Left lobe of liver (tissue), 2 donors: ENCODE data around the gene PIGN. TPM values are rescaled to one million over a fixed set of nuclear protein-coding genes. Genes with fewer than 3 reads are reported as not detected.
"Not testable (repeated sequence)": the region's sequence is repeated elsewhere in the genome, so short reads cannot be mapped to it uniquely, and the experiment has no call there.

Source experiments
- ATAC-seq: fragments of 200-7000 bp; cut with Tn5 transposase; one replicate; pipeline ENCODE4 v1.9.1; 2020; ENCODE audit warnings: mild to moderate bottlenecking, moderate library complexity
- DNase-seq: peaks from one replicate; pipeline ENCODE4 v3.0.0-alpha.2; 2020; ENCODE audit warnings: low spot score
- total RNA-seq: library from RNA; stranded (reverse); gene quantifications from one replicate; pipeline ENCODE4 v1.2.1, GENCODE V29; 2021
- donor health status: DM: no; HTN: no; CAD: no; lungs with moderate emphysema.
- donor health status: DM: no; HTN: yes; CAD: no.

Gene PIGN
- total RNA-seq, 1 donor from 2014 or later: 13.5 TPM

GRCh38 chr18:62066102-62066818, 120.6 kb downstream of the PIGN start:
- DNase-seq (no peak), ATAC-seq (no peak)

GRCh38 chr18:62064361-62064760, 122.5 kb downstream of the PIGN start:
- DNase-seq: no peak
- no peak for ATAC-seq

- ATAC-seq: no peak
- DNase-seq: no peak
These were observed 124.9 kb downstream of the PIGN start for GRCh38 chr18:62061821-62062478.

GRCh38 chr18:62060820-62061219, 126.0 kb downstream of the PIGN start:
- no peak for ATAC-seq

GRCh38 chr18:62054929-62055498, 131.8 kb downstream of the PIGN start:
- ATAC-seq (no peak), DNase-seq (no peak)

More at GRCh38 chr18:62060820-62061219, 126.0 kb downstream of the PIGN start:
- no peak for DNase-seq

DNA sequence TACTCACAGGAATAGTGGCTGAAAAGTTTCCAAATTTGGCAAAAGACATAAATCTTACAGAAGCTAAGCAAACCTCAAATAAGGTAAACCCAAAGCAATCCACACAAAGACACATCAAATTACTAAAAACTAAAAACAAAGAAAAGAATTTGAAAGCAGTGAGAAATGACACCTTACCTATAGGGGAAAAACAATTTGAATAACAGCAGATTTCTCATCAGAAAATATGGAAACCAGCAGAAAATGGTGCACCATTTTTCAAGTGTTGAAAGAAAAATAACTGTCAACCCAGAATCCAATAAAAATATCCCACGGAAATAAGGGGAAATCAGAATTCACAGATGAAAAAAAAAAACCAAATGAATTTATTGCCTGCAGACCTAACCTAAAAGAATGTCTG, 138.6 kb downstream of the PIGN start:
- DNase-seq (no peak), ATAC-seq (no peak)

- DNase-seq: no peak
- no peak for ATAC-seq
These were observed 141.5 kb downstream of the PIGN start for GRCh38 chr18:62045316-62045715.

GRCh38 chr18:62044490-62045000, 142.3 kb downstream of the PIGN start:
- no peak for ATAC-seq
- no peak for DNase-seq

GRCh38 chr18:62037989-62038778, 148.7 kb downstream of the PIGN start:
- DNase-seq (no peak), ATAC-seq (peak; percentile 22)

DNA sequence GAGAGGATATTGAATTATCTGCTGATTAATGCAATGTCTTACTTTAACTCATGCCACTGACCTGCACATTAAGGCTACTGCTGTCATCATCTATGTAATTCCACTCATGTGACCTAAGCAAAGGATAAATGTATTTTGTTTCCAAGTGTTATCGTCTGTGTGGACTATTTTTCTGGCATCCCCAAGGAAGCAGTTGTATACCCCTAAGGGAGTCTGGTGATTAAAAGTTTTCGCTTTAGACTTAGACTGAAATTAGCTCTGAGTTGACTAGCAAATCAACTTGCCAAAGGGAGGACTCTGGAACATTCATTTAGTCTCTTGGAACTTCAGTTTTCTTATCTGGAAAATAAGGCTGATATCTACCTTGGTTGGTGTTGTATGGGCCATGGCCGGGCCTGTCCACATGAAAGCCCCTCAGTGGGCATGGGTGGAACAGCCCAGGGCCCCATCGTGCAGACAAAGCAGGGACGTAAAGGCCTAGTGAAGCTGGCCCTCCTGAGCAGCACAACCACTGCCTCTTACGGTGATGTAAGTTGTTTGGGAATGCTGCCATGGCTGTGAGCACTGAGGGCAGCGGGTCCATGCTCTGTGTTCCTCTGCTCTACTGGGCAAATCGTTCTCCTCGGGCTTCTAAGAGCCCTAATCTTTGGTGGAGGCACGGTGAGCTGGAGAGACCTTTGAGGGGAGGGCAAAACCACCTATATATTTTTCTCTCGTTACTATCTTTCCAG, 149.7 kb downstream of the PIGN start:
- peak; percentile 98 for ATAC-seq
- DNase-seq: peak; percentile 60

DNA sequence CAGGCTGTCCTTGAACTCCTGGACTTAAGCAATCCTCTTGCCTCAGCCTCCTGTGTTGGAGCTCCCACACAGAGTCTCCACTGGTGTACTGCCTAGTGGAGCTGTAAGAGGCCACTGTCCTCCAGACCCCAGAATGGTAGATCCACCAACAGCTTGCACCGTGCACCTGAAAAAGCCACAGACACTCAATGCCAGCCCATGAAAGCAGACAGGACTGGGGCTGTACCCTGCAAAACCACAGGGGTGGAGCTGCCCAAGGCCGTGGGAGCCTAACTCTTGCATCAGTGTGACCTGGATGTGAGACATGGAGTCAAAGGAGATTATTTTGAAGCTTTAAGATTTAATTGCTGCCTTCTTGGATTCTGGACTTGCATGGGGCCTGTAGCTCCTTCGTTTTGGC, 152.6 kb downstream of the PIGN start:
- DNase-seq, ATAC-seq: not testable (repeated sequence)

- DNase-seq (no peak), ATAC-seq (no peak)
These were observed 153.1 kb downstream of the PIGN start for GRCh38 chr18:62033756-62034155.

- ATAC-seq (no peak), DNase-seq (no peak)
These were observed 153.6 kb downstream of the PIGN start for GRCh38 chr18:62033207-62033606.

GRCh38 chr18:62030091-62030985, 156.5 kb downstream of the PIGN start:
- no peak for DNase-seq
- ATAC-seq: peak; percentile 71

- ATAC-seq (no peak), DNase-seq (no peak)
These were observed 158.1 kb downstream of the PIGN start for GRCh38 chr18:62028715-62029114.

DNA sequence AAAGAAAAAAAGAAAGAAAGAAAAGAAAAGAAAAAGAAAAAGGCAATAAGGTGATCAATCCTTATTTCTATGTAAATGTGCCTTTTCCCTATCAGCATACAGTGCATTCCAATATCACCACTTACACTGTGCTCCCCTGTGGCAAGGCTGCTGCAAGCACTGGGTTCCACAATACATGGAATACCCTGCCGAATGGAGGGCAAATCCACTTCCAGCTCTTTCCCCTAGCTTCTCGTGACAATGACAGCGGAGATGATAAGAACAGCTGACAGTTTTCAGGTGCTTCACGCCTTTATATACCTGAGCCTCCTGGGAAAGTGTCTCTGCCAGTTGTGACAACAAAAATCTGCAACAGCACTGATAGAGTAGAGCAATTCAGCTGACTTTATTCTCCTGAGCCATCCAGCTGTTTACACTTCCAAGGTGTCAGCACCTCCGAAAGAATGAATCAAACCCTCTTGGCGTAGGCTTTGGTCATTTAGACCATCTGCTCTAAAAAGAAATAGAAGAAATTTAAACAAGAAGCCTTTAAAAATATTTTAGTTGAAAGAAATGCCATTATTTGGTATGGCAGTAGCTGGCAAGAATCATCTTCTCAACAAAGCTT, 158.8 kb downstream of the PIGN start:
- ATAC-seq: no peak

DNA sequence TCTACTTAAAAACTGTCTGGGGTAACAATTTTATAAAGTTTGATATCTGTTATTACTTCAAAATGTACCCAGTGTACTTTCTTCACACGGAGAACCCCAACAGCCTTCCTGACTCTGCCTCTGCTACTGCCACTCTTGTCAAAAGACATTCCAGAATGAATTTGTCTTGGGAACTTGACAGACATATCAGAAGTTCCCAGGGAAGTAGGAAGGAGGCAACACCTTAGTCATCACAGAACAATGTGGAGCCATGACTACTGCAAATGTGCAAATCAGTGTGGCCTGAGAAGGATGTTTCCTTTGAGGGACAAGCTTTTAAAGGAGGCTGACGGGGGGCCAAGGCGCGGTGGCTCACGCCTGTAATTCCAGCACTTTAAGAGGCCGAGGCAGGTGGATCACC, 160.3 kb downstream of the PIGN start:
- DNase-seq: no peak
- no peak for ATAC-seq

More for the DNA sequence above, 158.8 kb downstream of the PIGN start:
- DNase-seq: no peak

DNA sequence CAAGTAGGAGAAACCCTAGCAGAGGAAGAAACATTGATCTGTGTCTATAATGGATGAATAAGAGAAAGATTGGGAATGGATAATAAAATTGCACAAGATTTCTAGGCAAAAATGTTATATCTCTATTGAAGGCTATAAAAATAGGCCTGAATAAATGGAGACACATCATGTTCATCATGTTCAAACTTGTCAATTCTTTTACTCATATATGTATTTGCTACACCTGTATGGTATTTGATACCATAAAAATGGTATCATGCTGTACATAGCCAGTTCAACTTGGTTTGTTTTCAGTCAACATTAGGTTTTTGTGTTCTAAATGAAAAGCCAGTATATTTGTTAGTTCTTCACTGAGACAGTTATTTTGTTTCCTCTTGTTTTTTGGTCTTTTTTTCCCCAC, 161.9 kb downstream of the PIGN start:
- ATAC-seq (no peak), DNase-seq (no peak)

- DNase-seq: no peak
- no peak for ATAC-seq
These were observed 163.3 kb downstream of the PIGN start for GRCh38 chr18:62023536-62023935.
